Lung (tissue), 12 donors: Measurements from ENCODE around the gene FLVCR2. TPM values are rescaled to one million over a fixed set of nuclear protein-coding genes. Genes with fewer than 3 reads are reported as not detected.

Experiments
- ATAC-seq: fragments of 200-7000 bp; cut with Tn5 transposase; one replicate; pipeline ENCODE4 v1.9.1; 2020; ENCODE audit warnings: moderate number of reproducible peaks; ENCODE audit not compliant: insufficient read depth, low FRiP score
- DNase-seq, 3 donors: peaks; one replicate each; pipeline ENCODE4 v3.0.0-alpha.2; 2013 to 2017
- H3K27ac ChIP-seq, 2 donors: one replicate each; pipeline ENCODE4 v1.5.1; 2013; ENCODE audit warnings: mild to moderate bottlenecking in 2 of 2, moderate library complexity in 2 of 2, control low read depth in 1 of 2, inconsistent platforms in 1 of 2, low read depth in 1 of 2, low read length in 1 of 2
- H3K27me3 ChIP-seq, 3 donors: one replicate each; pipeline ENCODE4 v1.5.1; 2013; ENCODE audit warnings: low read length in 2 of 3; ENCODE audit not compliant: control insufficient read depth in 3 of 3, insufficient read depth in 3 of 3
- H3K36me3 ChIP-seq, 4 donors: one replicate each; pipeline ENCODE4 v1.5.1; 2013; ENCODE audit warnings: low read length in 4 of 4, mild to moderate bottlenecking in 1 of 4, moderate library complexity in 1 of 4; ENCODE audit not compliant: control insufficient read depth in 4 of 4, insufficient read depth in 4 of 4
- H3K4me1 ChIP-seq, 5 donors: one replicate each; pipeline ENCODE4 v1.5.1; 2013; ENCODE audit warnings: low read length in 5 of 5, mild to moderate bottlenecking in 2 of 5, moderate library complexity in 1 of 5; ENCODE audit not compliant: control insufficient read depth in 5 of 5, insufficient read depth in 5 of 5
- H3K4me3 ChIP-seq: one replicate; pipeline ENCODE4 v1.5.1; 2013; ENCODE audit warnings: mild to moderate bottlenecking, control low read depth, moderate library complexity
- H3K9ac ChIP-seq, 2 donors: one replicate each; pipeline ENCODE4 v1.5.1; 2013; ENCODE audit warnings: low read length in 2 of 2, control low read depth in 1 of 2; ENCODE audit not compliant: insufficient read depth in 1 of 2
- H3K9me3 ChIP-seq, 4 donors: one replicate each; pipeline ENCODE4 v1.5.1; 2013; ENCODE audit warnings: low read length in 3 of 4, mild to moderate bottlenecking in 1 of 4, moderate library complexity in 1 of 4; ENCODE audit not compliant: control insufficient read depth in 4 of 4, insufficient read depth in 3 of 4
- WGBS, 2 donors: extraction: QIAGEN DNeasy Blood & Tissue Kit; methylation state at CpG; one replicate each; pipeline ENCODE4 v1.1.7; 2013; 5-methylcytosine and 5-hydroxymethylcytosine counted together
- polyA plus RNA-seq, 2 donors: library from polyadenylated mRNA; stranded (reverse); fragments of 200-250 nt; gene quantifications; one replicate each; pipeline ENCODE4 v1.2.1, GENCODE V29; 2013
- total RNA-seq, 2 donors: library from RNA; depleted of rRNA in 1 of 2; stranded (reverse); fragments of >200 nt in 1 of 2; gene quantifications; one replicate each; pipeline ENCODE4 v1.2.1, GENCODE V29; 2014 to 2021
- TF ChIP-seq, protein P1 (sequence below): IDR thresholded peaks from 2 replicates; pipeline ENCODE4 v1.5.1; 2012; ENCODE audit warnings: mild to moderate bottlenecking; ENCODE audit errors: control extremely low read depth, extremely low read depth
- donor health status: control.
- donor health status: control.
- donor health status: Bipolar disorder and iron deficiency.
- donor health status: healthy.
- donor health status: DM: yes; HTN: yes; CAD: no.

The FLVCR2 gene
- total and polyA plus RNA-seq, 4 donors = 4.7 to 37.6 (median 20.5) TPM

DNA sequence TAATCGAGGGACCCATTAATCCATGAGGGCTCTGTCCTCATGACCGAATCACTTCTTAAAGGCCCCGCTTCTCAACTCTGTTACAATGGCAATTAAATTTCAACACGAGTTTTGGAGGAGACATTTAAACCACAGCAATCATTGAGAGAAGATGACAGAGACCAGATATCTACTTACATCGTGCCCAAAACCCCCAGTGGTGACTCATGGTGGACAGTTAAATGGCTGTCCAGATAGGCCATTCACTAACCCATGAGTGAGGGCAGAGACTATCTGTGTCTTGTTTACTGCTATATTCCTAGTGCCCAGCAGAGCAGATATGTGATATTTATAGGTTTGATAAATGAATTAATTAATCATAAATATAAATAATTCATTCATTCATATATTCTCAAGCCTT lies 20.0 kb upstream of the FLVCR2 start:
- WGBS, 2 donors = 91 to 92% methylated on average over 5 of the region's 5 CpGs
- Histone ChIP-seq H3K9me3 (peaks cover 0 to 4% (median 0%) of the 10 kb centered on the region in 4 donors), H3K36me3 (no peaks in the 10 kb centered on the region), H3K27me3 (peaks cover 0 to 3% (median 0%) of the 10 kb centered on the region in 3 donors), H3K4me3 (no peak overlapping the region), H3K27ac (no peak overlapping the region), H3K9ac (no peak overlapping the region), H3K4me1 (peaks cover 0 to 9% (median 0%) of the 10 kb centered on the region in 5 donors)
- no peak for DNase-seq
- ATAC-seq = no peak
- TF ChIP-seq, protein P1, sequence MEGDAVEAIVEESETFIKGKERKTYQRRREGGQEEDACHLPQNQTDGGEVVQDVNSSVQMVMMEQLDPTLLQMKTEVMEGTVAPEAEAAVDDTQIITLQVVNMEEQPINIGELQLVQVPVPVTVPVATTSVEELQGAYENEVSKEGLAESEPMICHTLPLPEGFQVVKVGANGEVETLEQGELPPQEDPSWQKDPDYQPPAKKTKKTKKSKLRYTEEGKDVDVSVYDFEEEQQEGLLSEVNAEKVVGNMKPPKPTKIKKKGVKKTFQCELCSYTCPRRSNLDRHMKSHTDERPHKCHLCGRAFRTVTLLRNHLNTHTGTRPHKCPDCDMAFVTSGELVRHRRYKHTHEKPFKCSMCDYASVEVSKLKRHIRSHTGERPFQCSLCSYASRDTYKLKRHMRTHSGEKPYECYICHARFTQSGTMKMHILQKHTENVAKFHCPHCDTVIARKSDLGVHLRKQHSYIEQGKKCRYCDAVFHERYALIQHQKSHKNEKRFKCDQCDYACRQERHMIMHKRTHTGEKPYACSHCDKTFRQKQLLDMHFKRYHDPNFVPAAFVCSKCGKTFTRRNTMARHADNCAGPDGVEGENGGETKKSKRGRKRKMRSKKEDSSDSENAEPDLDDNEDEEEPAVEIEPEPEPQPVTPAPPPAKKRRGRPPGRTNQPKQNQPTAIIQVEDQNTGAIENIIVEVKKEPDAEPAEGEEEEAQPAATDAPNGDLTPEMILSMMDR = no peak

DNA sequence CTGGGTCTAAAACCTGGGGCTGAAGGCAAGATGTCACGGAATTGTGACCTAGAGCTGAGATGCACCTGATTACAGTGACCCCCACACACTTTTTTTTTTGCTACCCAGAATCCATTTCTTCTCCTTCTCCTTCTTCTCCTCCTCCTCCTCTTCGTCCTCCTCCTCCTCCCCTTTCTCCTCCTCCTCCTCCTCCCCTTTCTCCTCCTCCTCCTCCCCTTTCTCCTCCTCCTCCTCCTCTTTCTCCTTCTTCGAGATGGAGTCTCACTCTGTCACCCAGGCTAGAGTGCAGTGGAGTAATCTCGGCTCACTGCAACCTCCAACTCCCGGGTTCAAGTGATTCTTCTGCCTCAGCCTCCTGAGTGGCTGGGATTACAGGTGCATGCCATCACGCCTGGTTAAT lies 19.4 kb upstream of the FLVCR2 start:
- no peaks in the 10 kb centered on the region for H3K36me3 ChIP-seq
- 83 to 92% methylated on average over 5 to 6 of the region's 6 CpGs for WGBS, 2 donors
- TF ChIP-seq, protein P1 = no peak
- ATAC-seq (no peak), DNase-seq (no peak)
- H3K27me3 ChIP-seq = peaks cover 0 to 3% (median 0%) of the 10 kb centered on the region in 3 donors
- H3K9me3 ChIP-seq = peaks cover 0 to 4% (median 0%) of the 10 kb centered on the region in 4 donors
- H3K4me1 ChIP-seq = peaks cover 0 to 8% (median 0%) of the 10 kb centered on the region in 5 donors
- no peak overlapping the region for H3K4me3 ChIP-seq
- H3K27ac ChIP-seq = no peak overlapping the region
- H3K9ac ChIP-seq = no peak overlapping the region

DNA sequence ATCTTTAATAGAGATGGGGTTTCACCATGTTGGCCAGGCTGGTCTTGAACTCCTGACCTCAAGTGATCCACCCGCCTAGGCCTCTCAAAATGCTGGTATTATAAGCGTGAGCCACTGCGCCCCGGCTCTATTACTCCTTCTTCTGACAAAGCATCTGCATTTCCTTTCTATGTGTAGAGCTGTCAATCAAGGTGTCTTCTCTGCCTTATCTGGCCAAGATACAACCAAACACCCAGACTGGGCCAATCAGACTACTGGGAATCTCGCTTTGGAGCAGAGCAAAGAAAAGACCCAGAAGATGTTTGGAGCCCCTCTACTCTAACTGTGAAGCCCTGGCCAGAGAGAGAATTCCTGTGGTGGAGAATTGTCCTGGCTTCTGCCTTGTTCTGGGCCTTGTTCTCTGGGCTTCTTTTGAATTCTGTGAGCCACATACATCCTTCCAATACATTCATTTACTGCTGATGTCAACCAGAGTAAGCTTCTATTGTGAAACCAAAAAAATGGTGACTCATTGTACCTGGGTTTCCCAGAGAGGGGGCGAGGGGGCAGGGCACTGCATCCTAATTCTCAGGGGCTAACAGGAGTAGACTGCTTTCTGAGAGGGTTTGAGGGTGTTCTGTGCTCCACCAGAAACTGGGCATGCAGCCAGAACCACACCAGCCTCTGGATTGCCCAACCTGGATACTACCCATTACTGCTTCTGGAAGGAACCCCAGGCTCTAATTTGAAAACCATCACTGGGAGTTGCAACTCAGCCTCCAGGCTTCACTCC lies 18.8 kb upstream of the FLVCR2 start:
- H3K9me3 ChIP-seq = peaks cover 0 to 4% (median 0%) of the 10 kb centered on the region in 4 donors
- 80 to 81% methylated on average over 6 of the region's 6 CpGs for WGBS, 2 donors
- no peak overlapping the region for H3K27ac ChIP-seq
- TF ChIP-seq, protein P1 = no peak
- no peak overlapping the region for H3K4me3 ChIP-seq
- no peak overlapping the region for H3K9ac ChIP-seq
- DNase-seq = peak in 2 of 3 donors; percentile 34 to 48
- peaks cover 0 to 6% (median 0%) of the 10 kb centered on the region in 5 donors for H3K4me1 ChIP-seq
- H3K27me3 ChIP-seq = peaks cover 0 to 3% (median 0%) of the 10 kb centered on the region in 3 donors
- peak; percentile 58 for ATAC-seq
- H3K36me3 ChIP-seq = no peaks in the 10 kb centered on the region
